ENCODE results near the gene EFS.

DNA sequence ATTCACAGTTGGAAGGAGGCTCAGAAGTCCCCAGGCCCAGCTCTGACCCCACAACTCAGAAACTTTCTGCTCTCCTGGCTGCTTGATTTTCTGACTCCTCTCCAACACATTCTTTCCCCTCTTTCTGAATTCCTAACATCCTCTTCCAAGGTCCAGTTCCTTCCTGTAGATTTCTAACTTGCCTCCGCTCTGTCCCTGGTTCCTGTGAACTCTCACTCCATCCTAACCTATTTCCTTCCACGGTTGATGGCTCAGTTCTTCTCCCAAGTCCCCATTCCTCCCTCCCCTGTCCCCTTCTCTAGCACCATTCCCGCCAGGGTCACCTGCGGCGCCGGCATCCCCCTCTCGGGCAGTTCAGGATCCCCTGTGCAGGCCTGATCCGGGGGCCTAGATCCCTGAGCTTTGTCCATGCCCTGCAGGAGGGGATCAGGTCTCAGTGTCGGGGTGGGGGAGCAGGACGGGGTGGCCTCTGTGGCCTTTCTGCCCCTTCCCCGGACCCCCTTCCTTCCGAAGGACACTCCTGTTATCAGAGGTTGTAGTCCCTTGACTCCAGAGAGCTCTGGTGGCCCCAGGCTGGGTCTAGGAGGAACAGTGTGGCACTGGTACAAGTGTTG lies 6.3 kb downstream of the EFS start:
- TF ChIP-seq EP300 (IDR thresholded peaks at IDR 0.05) (no peak), POLR2A (IDR thresholded peaks at IDR 0.05) (no peak)
- TF ChIP-seq, protein P1, sequence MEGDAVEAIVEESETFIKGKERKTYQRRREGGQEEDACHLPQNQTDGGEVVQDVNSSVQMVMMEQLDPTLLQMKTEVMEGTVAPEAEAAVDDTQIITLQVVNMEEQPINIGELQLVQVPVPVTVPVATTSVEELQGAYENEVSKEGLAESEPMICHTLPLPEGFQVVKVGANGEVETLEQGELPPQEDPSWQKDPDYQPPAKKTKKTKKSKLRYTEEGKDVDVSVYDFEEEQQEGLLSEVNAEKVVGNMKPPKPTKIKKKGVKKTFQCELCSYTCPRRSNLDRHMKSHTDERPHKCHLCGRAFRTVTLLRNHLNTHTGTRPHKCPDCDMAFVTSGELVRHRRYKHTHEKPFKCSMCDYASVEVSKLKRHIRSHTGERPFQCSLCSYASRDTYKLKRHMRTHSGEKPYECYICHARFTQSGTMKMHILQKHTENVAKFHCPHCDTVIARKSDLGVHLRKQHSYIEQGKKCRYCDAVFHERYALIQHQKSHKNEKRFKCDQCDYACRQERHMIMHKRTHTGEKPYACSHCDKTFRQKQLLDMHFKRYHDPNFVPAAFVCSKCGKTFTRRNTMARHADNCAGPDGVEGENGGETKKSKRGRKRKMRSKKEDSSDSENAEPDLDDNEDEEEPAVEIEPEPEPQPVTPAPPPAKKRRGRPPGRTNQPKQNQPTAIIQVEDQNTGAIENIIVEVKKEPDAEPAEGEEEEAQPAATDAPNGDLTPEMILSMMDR (IDR thresholded peaks at IDR 0.05) = no peak

All from suprapubic skin (tissue), 3 donors.